Spleen (tissue), 7 donors: ENCODE measurements around the gene GAPVD1.

Source experiments
- CTCF ChIP-seq, 11 experiments: fragments of 200-600 bp in 7 of 11; fragments of 450-650 bp in 4 of 11; sonication (generic) in 4 of 11; IDR thresholded peaks in 8 of 11; conservative IDR thresholded peaks in 3 of 11; 1 replicate in 7 of 11; 2 replicates in 4 of 11; pipeline versions ENCODE4 v1.4.0 to v1.8.0; 2016 to 2021; ENCODE audit warnings: antibody characterized with exemption in 11 of 11, inconsistent platforms in 4 of 11, mild to moderate bottlenecking in 1 of 11
- POLR2A ChIP-seq, 3 donors: fragments of 450-650 bp; IDR thresholded peaks; one replicate each; pipeline ENCODE4 v1.5.1; 2017; ENCODE audit warnings: antibody characterized with exemption in 3 of 3, mild to moderate bottlenecking in 1 of 3
- POLR2AphosphoS5 ChIP-seq, 3 donors: sonication (generic); formaldehyde crosslinking; IDR thresholded peaks; one replicate each; pipeline ENCODE4 v1.5.1; 2017; ENCODE audit warnings: antibody characterized with exemption in 3 of 3
- donor health status: DM: no; HTN: no; CAD: no; lungs with moderate emphysema.
- donor health status: DM: no; HTN: no; CAD: no.
- donor health status: DM: no; HTN: no; CAD: no.

DNA sequence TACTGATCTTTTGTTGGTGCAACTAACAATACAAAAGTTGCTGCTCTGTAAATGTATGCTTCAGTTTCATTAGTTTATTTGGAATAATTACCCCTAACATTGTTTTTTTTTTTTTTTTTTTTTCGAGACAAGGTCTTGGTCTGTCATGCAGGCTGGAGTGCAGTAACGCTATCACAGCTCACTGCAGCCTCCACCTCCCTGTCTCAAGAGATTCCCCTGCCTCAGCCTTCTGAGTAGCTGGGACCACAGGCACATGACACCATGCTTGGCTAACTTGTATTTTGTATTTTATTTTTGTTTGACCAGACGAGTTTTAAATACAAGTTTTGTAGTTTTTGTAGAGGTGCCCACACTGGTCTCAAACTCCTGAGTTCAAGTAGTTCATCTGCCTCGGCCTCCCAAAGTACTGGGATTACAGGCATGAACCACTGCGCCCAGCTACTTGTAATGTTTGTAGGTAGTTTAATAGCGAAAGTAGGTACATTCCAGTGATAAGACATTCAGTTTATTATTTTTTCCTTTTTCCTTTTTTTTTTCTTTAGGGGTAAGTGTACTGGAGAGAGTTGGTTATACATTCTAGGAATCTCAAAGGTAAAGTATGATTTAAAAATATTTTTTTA is 6.9 kb downstream of the GAPVD1 start:
- no peak for TF ChIP-seq POLR2A (IDR thresholded peaks at IDR 0.05)
- no peak for TF ChIP-seq CTCF (IDR thresholded peaks at IDR 0.05 in 8 of 11, conservative IDR thresholded peaks at IDR 0.05 in 3 of 11)
- TF ChIP-seq POLR2AphosphoS5 (IDR thresholded peaks at IDR 0.05) = no peak
